DMS79 (cell line): ENCODE results near the gene YWHAH.

ENCODE experiments used
- DNase-seq: peaks from one replicate; lab custom pipeline; 2025; lab: John Stamatoyannopoulos, UW

The YWHAH gene

DNA sequence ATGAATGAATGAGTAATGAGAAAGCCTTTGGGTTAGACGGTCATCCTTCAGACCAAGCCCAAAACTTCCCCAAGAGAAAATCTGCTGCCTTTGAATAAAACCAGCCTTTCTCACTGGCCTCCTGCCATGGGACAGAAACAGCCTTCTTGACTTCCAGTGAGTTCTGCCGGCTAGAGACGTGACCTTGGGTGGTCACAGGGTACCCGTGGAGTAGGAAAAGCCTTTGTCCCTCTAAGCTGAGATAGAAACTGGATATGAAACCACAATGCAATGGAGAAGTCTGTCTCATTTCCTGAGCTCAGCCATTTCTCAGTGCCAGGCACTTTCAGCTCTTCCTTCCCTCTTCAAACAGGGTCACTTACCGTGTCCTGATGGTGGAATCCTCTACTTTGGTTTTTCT lies 21.2 kb upstream of the YWHAH start:
- DNase-seq, result no peak

DNA sequence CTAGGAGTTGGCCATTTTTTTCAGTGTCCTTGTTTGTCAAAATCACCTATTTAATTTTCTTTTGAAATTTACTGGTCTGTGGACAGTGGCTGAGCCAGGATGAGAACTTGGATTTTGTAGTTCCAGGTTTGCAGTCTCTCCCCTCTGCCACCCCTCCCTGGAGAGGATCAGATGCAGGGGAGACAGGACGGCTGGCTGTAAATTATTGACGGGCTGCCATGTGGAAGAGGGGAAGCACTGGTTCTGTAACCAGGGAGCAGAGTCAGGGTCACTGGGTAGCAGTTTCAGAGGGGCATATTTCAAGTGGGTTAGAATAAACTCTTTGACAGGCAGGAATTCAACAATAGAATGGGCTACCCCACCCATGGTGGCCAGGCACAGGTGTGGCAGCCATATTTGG lies 20.6 kb upstream of the YWHAH start:
- DNase-seq, result no peak

- DNase-seq, result no peak
These were observed 19.3 kb upstream of the YWHAH start for GRCh38 chr22:31925056-31925455.

DNA sequence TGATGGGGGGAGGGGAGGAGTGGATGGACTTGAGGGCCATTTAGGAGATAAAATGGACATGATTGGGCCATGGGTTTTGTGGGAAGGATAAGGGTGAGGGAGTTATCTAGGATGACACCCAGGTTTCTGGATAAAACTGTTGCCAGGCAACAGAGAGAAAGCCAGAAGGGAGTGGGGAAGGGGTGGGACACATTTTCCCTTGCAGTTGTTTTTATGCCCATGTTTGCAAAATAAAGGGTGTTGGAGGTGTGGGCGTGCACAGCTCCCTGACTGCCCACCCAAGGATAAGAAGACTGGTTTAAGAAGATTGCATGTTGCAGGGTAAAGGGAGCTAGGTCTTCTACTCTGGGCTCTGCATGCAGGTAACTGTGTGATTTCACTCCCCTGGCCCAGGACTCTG lies 18.3 kb upstream of the YWHAH start:
- DNase-seq, result no peak

DNA sequence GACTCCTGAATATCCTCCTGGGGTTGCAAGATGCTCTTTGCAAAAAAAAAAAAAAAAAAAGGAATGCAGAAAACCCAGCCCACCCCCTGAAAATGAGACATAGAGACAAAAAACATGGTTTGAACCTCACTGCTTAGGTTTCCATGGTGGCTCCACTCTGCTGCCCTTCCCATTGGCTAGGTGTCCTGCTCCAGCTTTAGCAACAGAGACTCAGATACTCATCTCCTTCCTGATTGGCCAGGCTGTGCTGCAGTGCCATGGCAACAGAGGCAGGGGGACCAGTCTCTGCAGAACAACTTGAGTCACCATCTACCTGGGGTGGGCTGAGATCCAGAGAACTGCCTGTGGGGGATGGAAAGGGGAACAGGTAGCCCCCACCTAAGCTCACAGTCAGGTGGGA lies 17.4 kb upstream of the YWHAH start:
- DNase-seq, result no peak

DNA sequence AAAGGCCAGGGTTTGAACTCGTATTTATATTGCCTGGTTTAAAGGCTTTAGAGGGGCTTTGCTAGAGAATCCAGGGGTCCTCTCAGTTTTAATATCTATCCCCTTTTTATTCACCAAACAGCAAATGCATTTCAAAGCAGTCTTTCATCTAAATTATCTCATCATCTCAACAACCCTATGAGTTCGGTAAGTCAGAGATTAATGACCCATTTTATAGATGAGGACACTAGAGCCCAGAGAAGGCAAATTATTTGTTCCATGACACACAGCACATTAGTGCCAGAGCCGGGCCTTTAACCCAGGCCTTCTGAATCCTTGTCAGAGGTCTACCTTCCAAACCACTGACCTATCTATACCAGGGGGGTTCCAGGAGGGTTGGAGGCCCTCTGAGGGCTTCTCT lies 16.8 kb upstream of the YWHAH start:
- no peak for DNase-seq

GRCh38 chr22:31929167-31929930 lies 15.0 kb upstream of the YWHAH start:
- DNase-seq, result no peak

- DNase-seq, result no peak
These were observed 11.5 kb upstream of the YWHAH start for GRCh38 chr22:31932863-31933262.

- DNase-seq, result no peak
These were observed 10.9 kb upstream of the YWHAH start for GRCh38 chr22:31933406-31933805.

GRCh38 chr22:31933816-31934482 lies 10.4 kb upstream of the YWHAH start:
- no peak for DNase-seq

GRCh38 chr22:31935961-31936635 lies 8.2 kb upstream of the YWHAH start:
- no peak for DNase-seq

DNA sequence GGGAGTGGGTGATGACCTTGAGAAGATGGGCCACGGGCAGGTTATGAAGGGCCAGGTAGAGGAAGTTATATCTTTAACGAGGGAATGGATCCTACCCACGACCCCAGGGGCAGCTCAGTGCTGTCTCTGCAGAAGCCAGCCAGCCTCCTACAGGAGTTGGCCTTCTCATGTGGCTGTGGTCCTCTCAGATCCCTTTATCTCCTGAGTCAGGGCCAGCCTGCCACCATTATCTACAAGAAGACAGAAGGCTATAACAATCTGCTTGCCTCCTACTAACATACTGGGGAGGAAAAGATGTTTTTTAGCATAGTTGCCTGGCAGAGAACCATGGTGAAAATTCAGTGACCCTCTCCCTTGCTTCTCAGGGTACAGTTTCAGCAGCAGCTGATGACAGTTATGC lies 7.0 kb upstream of the YWHAH start:
- DNase-seq, result no peak

DNA sequence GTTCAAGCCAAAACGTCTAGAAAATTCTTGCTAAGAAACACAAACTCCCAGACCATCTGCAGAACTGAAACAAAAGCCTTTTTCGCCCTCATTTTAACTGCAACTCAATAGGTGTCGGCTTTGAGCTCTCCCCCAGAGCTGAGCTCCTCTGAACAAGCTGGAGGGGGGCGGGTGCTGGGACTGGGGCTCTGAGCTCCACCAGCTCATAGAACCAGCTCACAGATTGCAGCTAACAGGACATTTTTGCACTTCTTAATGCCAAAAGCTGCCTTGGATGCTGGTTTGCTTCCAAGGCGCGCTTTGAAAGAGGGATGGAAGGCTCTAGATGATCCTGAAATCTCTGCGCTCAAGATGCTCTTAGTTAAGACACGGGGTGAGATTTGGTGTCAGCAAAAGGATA lies 6.0 kb upstream of the YWHAH start:
- no peak for DNase-seq

- no peak for DNase-seq
These were observed 3.8 kb upstream of the YWHAH start for GRCh38 chr22:31940506-31940905.

DNA sequence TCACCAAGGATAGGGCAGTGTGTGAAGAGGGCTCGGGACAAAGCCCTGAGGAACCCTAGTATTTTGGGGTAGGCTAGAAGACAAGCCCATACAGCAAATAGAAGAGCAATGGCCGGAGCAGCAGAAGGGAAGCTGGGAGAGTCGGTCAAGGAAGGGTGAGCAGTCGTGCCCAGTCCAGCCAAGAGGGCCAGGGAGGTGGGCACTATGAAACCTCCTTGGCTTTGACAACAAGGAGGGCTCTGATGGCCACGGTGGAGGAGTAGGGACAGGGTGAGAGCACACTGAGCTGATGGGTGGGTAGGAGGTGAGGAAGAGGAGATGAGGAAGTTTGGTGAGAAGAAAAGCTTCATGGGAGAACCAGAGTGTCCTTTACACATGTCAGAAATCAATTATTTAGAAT lies 2.2 kb upstream of the YWHAH start:
- DNase-seq, result no peak

- DNase-seq, result no peak
These were observed 943 bp upstream of the YWHAH start for GRCh38 chr22:31943206-31943977.

DNA sequence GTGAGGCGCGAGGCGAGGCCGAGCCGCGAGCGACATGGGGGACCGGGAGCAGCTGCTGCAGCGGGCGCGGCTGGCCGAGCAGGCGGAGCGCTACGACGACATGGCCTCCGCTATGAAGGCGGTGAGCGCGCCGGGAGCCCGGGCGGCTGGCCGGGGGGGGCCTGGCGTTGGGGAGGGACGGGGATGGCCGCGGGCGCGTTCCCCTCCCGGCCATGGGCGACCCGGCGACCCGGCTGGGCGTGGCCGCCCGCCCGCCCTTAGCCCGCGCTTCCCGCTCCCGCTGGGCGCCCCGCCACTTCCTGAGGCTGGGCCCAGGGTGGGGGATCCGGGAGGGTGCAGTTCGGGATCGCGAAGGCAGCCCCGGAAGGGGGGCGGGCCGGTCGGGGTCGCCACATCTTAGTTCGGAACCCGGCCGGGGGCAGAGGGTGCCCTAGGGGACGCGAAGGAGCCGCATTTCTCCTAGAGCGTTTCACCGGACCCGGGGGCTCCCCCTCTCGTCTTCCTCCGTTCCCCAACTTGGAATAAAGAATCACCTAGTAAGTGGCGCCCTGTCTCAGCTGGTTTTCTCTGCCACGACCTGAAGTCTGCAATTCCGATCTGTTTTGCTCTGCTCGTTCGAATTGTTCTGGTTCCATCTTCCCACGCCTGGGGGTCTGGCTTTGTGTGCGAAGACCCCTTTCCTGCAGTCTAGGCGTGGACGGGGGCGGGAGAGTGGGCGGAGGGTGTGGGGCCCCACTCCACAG lies 536 bp downstream of the YWHAH start:
- no peak for DNase-seq

- DNase-seq, result no peak
These were observed 1.1 kb downstream of the YWHAH start for GRCh38 chr22:31945443-31945855.

- no peak for DNase-seq
These were observed 1.8 kb downstream of the YWHAH start for GRCh38 chr22:31945971-31946680.

GRCh38 chr22:31947296-31947695 lies 3.0 kb downstream of the YWHAH start:
- DNase-seq, result no peak

- DNase-seq, result no peak
These were observed 3.7 kb downstream of the YWHAH start for GRCh38 chr22:31948002-31948401.
